ENCODE data around the gene FGFR2. TPM values are rescaled to one million over a fixed set of nuclear protein-coding genes. Genes with fewer than 3 reads are reported as not detected.
A peak's percentile ranks its signal among the peaks of the same experiment; 100 is the strongest.

The FGFR2 gene
- total and polyA plus RNA-seq, 9 of the 15 experiments (the other 6 are each of a cell fraction or from before 2014, with no cell fraction given), result 0.20 TPM; not detected in 8

DNA sequence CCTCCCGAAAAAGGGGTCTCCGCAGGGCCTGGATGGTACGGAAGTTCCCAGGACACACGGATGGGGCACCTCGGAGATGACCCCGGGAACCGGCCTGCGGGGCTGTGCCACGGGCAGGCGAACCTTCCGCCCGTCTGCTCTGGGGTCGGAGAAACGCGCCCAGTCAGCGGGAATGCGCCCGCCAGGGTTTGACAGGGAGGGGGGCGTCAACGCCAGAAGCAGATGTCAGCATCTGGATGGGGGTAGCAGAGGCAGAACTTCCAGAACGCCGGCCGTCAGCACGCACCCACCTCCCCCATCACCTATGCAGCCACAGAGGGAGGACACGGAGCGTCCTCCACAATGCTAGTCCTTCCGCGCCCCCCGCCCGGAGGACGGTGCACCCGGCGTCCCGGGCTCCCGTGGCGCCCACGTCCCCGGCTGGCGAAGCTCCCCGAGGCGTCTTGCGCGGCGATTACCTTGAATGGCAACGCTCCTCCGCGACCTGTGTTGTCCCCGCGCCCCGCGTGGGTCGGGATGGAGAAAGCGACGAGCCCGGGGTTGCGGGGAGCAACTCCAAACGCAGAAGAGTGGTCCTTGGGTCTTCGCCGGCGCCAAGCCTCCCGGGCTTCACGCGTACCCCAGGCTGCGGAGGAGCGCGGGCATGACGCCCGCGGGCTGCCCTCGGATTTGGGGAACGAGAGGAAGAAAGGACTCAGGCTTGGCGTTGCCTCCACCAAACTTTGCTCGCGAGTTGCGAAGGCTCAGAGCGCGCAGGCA is 561 bp downstream of the FGFR2 start:
- Histone ChIP-seq H3K9me1 (ENCODE audit: control insufficient read depth, insufficient read depth, low read length) (no peaks in the 10 kb centered on the region), H3K9me3 (replicated peaks; ENCODE audit: control insufficient read depth, insufficient read depth, low read depth, low read length) (no peaks in the 10 kb centered on the region), H2AFZ (ENCODE audit: low read depth, low read length) (no peak overlapping the region), H3K4me3 (no peak overlapping the region), H3K4me1 (replicated peaks in 1 of 2; ENCODE audit: control insufficient read depth in 2 of 2, insufficient read depth in 2 of 2, low read length in 2 of 2) (peaks cover 0 to 11% of the 10 kb centered on the region in 2 experiments; a peak in 2 of 5 replicates), H3K9ac (ENCODE audit: insufficient read depth in 1 of 2, low read depth in 2 of 2, low read length in 2 of 2) (peak overlapping the region in 1 of 2 experiments; percentile 26; a peak in 1 of 4 replicates), H3K36me3 (ENCODE audit: control insufficient read depth, insufficient read depth, low read length) (no peaks in the 10 kb centered on the region), H3K4me2 (ENCODE audit: insufficient read depth, low read length) (no peak overlapping the region), H3K27ac (ENCODE audit: extremely low read depth, low read depth, low read length) (no peak overlapping the region), H3K27me3 (ENCODE audit: control insufficient read depth in 2 of 2, insufficient read depth in 2 of 2, low read length in 2 of 2) (peaks cover 2 to 18% of the 10 kb centered on the region in 2 experiments), H4K20me1 (replicated peaks; ENCODE audit: control insufficient read depth, insufficient read depth, low read length) (no peaks in the 10 kb centered on the region), H3K79me2 (ENCODE audit: control insufficient read depth, insufficient read depth, low read length) (no peaks in the 10 kb centered on the region)
- no peak for ATAC-seq
- WGBS (ENCODE audit: insufficient coverage, low coverage, missing lambda C conversion rate), result 62% methylated on average over 50 of the region's 77 CpGs
- POLR2A ChIA-PET, result interaction anchor here (0.6 kb wide), 1 partner anchor 61 kb away, joined by 3 read pairs; no protein-coding TSS in a partner anchor
- TF ChIP-seq ZSCAN32 (CRISPR knock-in tag; IDR thresholded peaks at IDR 0.05), result no peak
- TF ChIP-seq ZSCAN29 (IDR thresholded peaks at IDR 0.05), result no peak
- TF ChIP-seq SMAD3 (CRISPR knock-in tag; conservative IDR thresholded peaks at IDR 0.05), result no peak
- no peak for TF ChIP-seq PHB2 (IDR thresholded peaks at IDR 0.05; ENCODE audit: low read depth)
- TF ChIP-seq PHTF2 (CRISPR knock-in tag; IDR thresholded peaks at IDR 0.05), result no peak
- TF ChIP-seq C11orf30 (IDR thresholded peaks at IDR 0.05; ENCODE audit: low read depth), result no peak
- no peak for TF ChIP-seq ZZZ3 (IDR thresholded peaks at IDR 0.05)
- no peak for TF ChIP-seq CREB1 (IDR thresholded peaks at IDR 0.05)
- no peak for TF ChIP-seq CREB1 (CRISPR knock-in tag; IDR thresholded peaks at IDR 0.05)
- in situ Hi-C loops (cut with MboI) (no loop called here), intact Hi-C loops (cut with micrococcal nuclease) (no loop called here)
- DNase-seq (ENCODE audit: extremely low read depth in 1 of 4, low spot score in 3 of 4), result no peak
- CTCF ChIA-PET (ENCODE audit: low intra/inter-chr PET ratio), result no interaction called here
- FAIRE-seq, result no peak
- no TSS peak for BruUV-seq (replicated peaks)
